Stimulated activated CD8-positive, alpha-beta memory T cell treated with anti-CD3 and anti-CD28 coated beads, Interleukin-2, amount 100 ng/mL, for 48 hours (primary cell): ENCODE measurements around the gene KIF15.
A peak's percentile ranks its signal among the peaks of the same experiment; 100 is the strongest.
"Not testable (repeated sequence)": the region's sequence is repeated elsewhere in the genome, so short reads cannot be mapped to it uniquely, and the experiment has no call there.

Experiments used
- DNase-seq, 2 donors: peaks; one replicate each; pipeline ENCODE4 v3.0.0-alpha.2; 2020; ENCODE audit warnings: low read depth in 2 of 2

The KIF15 gene

GRCh38 chr3:44761424-44762169 lies at the start of gene KIF15, which contains the start of gene KIAA1143:
Gene KIF15 (plus strand): TSS chr3:44761794. CDS start chr3:44761866, 72 bp downstream.
Gene KIAA1143 (minus strand): TSS chr3:44761619. CDS start chr3:44761602, 17 bp downstream.
- peak; percentile 94 to 98 for DNase-seq

GRCh38 chr3:44712455-44713075 lies 49.0 kb upstream of the KIF15 start, which contains the start of gene ZNF502:
Gene ZNF502 (plus strand): TSS chr3:44712660. CDS start chr3:44720262, 7,602 bp downstream.
- DNase-seq = peak; percentile 42 to 69

- no peak for DNase-seq
These were observed 40.1 kb upstream of the KIF15 start for GRCh38 chr3:44721231-44722102.

GRCh38 chr3:44722103-44722401 lies 39.5 kb upstream of the KIF15 start:
- no peak for DNase-seq

- peak; percentile 70 to 85 for DNase-seq
These were observed 32.1 kb upstream of the KIF15 start, which contains the start of gene ZNF501 for GRCh38 chr3:44729384-44729910. Gene ZNF501 (plus strand): TSS chr3:44729635. CDS start chr3:44734422, 4,787 bp downstream.

- DNase-seq = no peak
These were observed 26.9 kb upstream of the KIF15 start for GRCh38 chr3:44734646-44735168.

- no peak for DNase-seq
These were observed 532 bp upstream of the KIF15 start for GRCh38 chr3:44761101-44761423.

GRCh38 chr3:44762170-44762677 lies 630 bp downstream of the KIF15 start:
- no peak for DNase-seq

- no peak for DNase-seq
These were observed 1.1 kb downstream of the KIF15 start for GRCh38 chr3:44762690-44763089.

GRCh38 chr3:44764248-44764647 lies 2.7 kb downstream of the KIF15 start:
- no peak for DNase-seq

GRCh38 chr3:44771424-44772098 lies 10.0 kb downstream of the KIF15 start:
- no peak for DNase-seq

GRCh38 chr3:44772099-44772442 lies 10.5 kb downstream of the KIF15 start:
- no peak for DNase-seq

GRCh38 chr3:44782891-44783290 lies 21.3 kb downstream of the KIF15 start:
- DNase-seq = no peak

GRCh38 chr3:44795197-44795596 lies 33.6 kb downstream of the KIF15 start:
- DNase-seq = no peak

GRCh38 chr3:44802011-44802410 lies 40.4 kb downstream of the KIF15 start:
- no peak for DNase-seq

GRCh38 chr3:44803298-44803697 lies 41.7 kb downstream of the KIF15 start:
- DNase-seq = no peak

- DNase-seq = no peak
These were observed 44.4 kb downstream of the KIF15 start for GRCh38 chr3:44805960-44806359.

- DNase-seq = no peak
These were observed 53.2 kb downstream of the KIF15 start for GRCh38 chr3:44814751-44815150.

GRCh38 chr3:44816334-44816733 lies 54.7 kb downstream of the KIF15 start:
- not testable (repeated sequence) for DNase-seq

GRCh38 chr3:44821206-44821605 lies 59.6 kb downstream of the KIF15 start:
- not testable (repeated sequence) for DNase-seq

GRCh38 chr3:44825264-44825925 lies 63.8 kb downstream of the KIF15 start:
- DNase-seq = no peak
